DOHH2 (cell line): ENCODE results near the gene SYTL2.

Experiments
- H3F3A ChIP-seq: fragments of 200-600 bp; sonication (generic), shearing (Covaris generic); 2 replicates; pipeline ENCODE4 v1.6.0; 2016; ENCODE audit warnings: antibody characterized with exemption, mild to moderate bottlenecking; ENCODE audit not compliant: control insufficient read depth, insufficient read depth
- H3K27ac ChIP-seq: fragments of 200-600 bp; sonication (generic); 2 replicates; pipeline ENCODE4 v1.5.1; 2014; ENCODE audit warnings: low read depth, mild to moderate bottlenecking, low read length, moderate library complexity
- H3K27me3 ChIP-seq: fragments of 200-600 bp; sonication (generic); 2 replicates; pipeline ENCODE4 v1.6.1; 2014; ENCODE audit warnings: mild to moderate bottlenecking, low read length, mixed read lengths; ENCODE audit not compliant: control insufficient read depth
- H3K36me3 ChIP-seq: fragments of 200-600 bp; sonication (generic); 2 replicates; pipeline ENCODE4 v1.6.1; 2014; ENCODE audit warnings: mild to moderate bottlenecking, low read length, moderate library complexity, mixed read lengths; ENCODE audit not compliant: control insufficient read depth
- H3K4me1 ChIP-seq: fragments of 200-600 bp; sonication (generic); 2 replicates; pipeline ENCODE4 v1.6.1; 2014; ENCODE audit warnings: mild to moderate bottlenecking, low read length, mixed read lengths; ENCODE audit not compliant: control insufficient read depth
- H3K4me2 ChIP-seq: fragments of 200-600 bp; sonication (generic); 2 replicates; pipeline ENCODE4 v1.6.0; 2014; ENCODE audit warnings: mild to moderate bottlenecking, low read length, moderate library complexity
- H3K4me3 ChIP-seq: fragments of 200-600 bp; sonication (generic); 2 replicates; pipeline ENCODE4 v1.5.1; 2014; ENCODE audit warnings: mild to moderate bottlenecking, low read length, mixed read lengths
- H3K79me2 ChIP-seq: fragments of 200-600 bp; sonication (generic); 2 replicates; pipeline ENCODE4 v1.6.1; 2014; ENCODE audit warnings: mild to moderate bottlenecking, low read length, mixed read lengths; ENCODE audit not compliant: control insufficient read depth
- H3K9me2 ChIP-seq: fragments of 200-600 bp; sonication (generic); replicated peaks from 2 replicates; pipeline ENCODE4 v1.6.1; 2014; ENCODE audit warnings: mild to moderate bottlenecking, low read length, mixed read lengths; ENCODE audit not compliant: control insufficient read depth
- H3K9me3 ChIP-seq: fragments of 200-600 bp; sonication (generic); 2 replicates; pipeline ENCODE4 v1.6.1; 2014; ENCODE audit warnings: antibody characterized with exemption, low read length, mixed read lengths; ENCODE audit not compliant: control insufficient read depth, insufficient read depth
- H4K20me1 ChIP-seq: fragments of 200-600 bp; sonication (generic); 2 replicates; pipeline ENCODE4 v1.6.0; 2014; ENCODE audit warnings: low read depth, mild to moderate bottlenecking, antibody characterized with exemption, low read length, moderate library complexity; ENCODE audit not compliant: control insufficient read depth, insufficient read depth
- EZH2phosphoT487 ChIP-seq: fragments of 200-600 bp; sonication (generic); IDR thresholded peaks from 2 replicates; pipeline ENCODE4 v1.6.1; 2017; ENCODE audit warnings: borderline replicate concordance, mild to moderate bottlenecking, antibody characterized with exemption, low read length, moderate library complexity, mixed read lengths
- TF ChIP-seq, protein P1 (sequence below): fragments of 200-600 bp; sonication (generic); IDR thresholded peaks from one replicate; pipeline ENCODE4 v1.5.1; 2014; ENCODE audit warnings: antibody characterized with exemption, mild to moderate bottlenecking, low read depth, low read length; ENCODE audit not compliant: poor library complexity, severe bottlenecking

Gene SYTL2

DNA sequence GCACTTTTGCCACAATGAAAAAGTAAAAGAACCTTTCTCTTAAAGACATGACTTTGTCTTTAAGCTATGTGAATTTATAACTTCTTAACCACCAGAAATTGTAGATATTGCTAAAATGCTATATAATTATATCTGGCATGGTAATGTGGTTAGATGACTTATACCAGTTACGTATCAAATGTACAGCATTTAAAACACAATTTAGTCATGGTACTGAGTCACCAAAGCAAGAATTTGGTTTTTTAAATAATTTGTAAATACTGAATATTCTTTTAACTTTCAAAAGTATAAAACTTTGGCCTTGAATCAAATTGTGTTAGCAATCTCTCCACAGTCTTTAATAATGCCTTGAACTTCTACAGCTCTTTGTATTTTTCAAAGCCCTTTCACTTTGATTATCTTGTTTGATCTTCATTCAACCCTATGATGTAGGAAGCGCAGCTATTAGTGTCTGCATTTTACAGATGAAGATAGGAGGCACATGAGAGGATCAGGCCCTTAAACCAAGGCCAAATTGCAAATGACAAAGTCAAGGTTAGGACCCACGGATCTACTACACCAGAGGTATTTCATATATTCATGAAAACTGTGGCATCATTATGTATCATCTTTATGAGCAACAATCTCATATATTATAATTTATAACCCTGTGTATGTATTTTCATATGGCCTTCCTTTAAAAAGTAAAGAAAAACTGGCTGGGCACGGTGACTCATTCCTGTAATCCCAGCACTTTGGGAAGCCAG lies 4.4 kb upstream of the SYTL2 start:
- H3K4me2 ChIP-seq, result no peak overlapping the region
- TF ChIP-seq, protein P1, sequence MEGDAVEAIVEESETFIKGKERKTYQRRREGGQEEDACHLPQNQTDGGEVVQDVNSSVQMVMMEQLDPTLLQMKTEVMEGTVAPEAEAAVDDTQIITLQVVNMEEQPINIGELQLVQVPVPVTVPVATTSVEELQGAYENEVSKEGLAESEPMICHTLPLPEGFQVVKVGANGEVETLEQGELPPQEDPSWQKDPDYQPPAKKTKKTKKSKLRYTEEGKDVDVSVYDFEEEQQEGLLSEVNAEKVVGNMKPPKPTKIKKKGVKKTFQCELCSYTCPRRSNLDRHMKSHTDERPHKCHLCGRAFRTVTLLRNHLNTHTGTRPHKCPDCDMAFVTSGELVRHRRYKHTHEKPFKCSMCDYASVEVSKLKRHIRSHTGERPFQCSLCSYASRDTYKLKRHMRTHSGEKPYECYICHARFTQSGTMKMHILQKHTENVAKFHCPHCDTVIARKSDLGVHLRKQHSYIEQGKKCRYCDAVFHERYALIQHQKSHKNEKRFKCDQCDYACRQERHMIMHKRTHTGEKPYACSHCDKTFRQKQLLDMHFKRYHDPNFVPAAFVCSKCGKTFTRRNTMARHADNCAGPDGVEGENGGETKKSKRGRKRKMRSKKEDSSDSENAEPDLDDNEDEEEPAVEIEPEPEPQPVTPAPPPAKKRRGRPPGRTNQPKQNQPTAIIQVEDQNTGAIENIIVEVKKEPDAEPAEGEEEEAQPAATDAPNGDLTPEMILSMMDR, result no peak
- TF ChIP-seq EZH2phosphoT487, result no peak

DNA sequence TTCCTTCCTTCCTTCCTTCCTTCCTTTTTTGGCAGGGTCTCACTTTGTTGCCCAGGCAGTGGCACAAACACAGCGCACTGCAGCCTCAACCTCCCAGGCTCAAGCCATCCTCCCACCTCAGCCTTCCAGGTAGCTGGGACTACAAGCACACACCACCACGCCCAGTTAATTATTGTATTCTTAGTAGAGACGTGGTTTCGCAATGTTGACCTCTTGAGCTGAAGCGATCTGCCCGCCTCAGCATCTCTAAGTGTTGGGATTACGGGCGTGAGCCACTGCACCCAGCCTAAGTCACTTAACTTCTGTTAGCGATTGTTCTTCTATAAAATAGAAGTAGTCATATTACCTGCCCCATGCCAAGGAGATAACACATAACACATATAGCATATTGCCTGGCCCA lies 2.8 kb upstream of the SYTL2 start:
- Histone ChIP-seq H4K20me1 (no peaks in the 10 kb centered on the region), H3F3A (no peaks in the 10 kb centered on the region), H3K27ac (no peak overlapping the region), H3K36me3 (no peaks in the 10 kb centered on the region), H3K27me3 (peaks cover 33% of the 10 kb centered on the region), H3K4me3 (no peak overlapping the region), H3K9me2 (no peaks in the 10 kb centered on the region), H3K4me2 (no peak overlapping the region), H3K4me1 (peaks cover 25% of the 10 kb centered on the region), H3K79me2 (no peaks in the 10 kb centered on the region), H3K9me3 (no peaks in the 10 kb centered on the region)
- TF ChIP-seq, protein P1, result no peak
- no peak for TF ChIP-seq EZH2phosphoT487

More for the DNA sequence above, 4.4 kb upstream of the SYTL2 start:
- Histone ChIP-seq H4K20me1 (no peaks in the 10 kb centered on the region), H3K9me2 (no peaks in the 10 kb centered on the region), H3K4me3 (no peak overlapping the region), H3K4me1 (peaks cover 10% of the 10 kb centered on the region), H3K27me3 (peaks cover 25% of the 10 kb centered on the region), H3F3A (no peaks in the 10 kb centered on the region), H3K36me3 (no peaks in the 10 kb centered on the region), H3K9me3 (no peaks in the 10 kb centered on the region), H3K79me2 (no peaks in the 10 kb centered on the region), H3K27ac (no peak overlapping the region)

DNA sequence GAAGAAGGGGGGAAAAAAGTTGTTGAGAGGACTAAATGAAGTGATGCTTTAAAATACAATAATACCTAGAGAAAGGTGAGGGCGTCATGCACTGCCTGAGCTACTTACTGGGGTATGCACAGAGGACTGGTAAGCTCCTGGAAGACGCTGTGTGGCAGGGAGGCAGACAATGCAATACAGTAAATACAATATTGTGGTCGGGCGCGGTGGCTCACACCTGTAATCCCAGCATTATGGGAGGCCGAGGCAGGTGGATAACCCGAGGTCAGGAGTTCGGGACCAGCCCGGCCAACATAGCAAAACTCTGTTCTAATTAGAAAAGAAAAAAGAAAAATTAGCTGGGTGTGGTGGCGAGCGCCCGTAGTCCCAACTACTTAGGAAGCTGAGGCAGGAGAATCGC lies 683 bp upstream of the SYTL2 start:
- Histone ChIP-seq H3K4me3 (peak overlapping the region; percentile 70), H3F3A (no peaks in the 10 kb centered on the region), H3K4me1 (peaks cover 25% of the 10 kb centered on the region), H4K20me1 (no peaks in the 10 kb centered on the region), H3K27me3 (peaks cover 33% of the 10 kb centered on the region), H3K27ac (no peak overlapping the region), H3K36me3 (no peaks in the 10 kb centered on the region), H3K9me2 (no peaks in the 10 kb centered on the region), H3K4me2 (peak overlapping the region; percentile 88), H3K79me2 (no peaks in the 10 kb centered on the region), H3K9me3 (no peaks in the 10 kb centered on the region)
- TF ChIP-seq EZH2phosphoT487, result no peak
- TF ChIP-seq, protein P1, result no peak
